Midbrain (tissue), 1 donor: ENCODE data around the gene MB21D2.
"Not testable (repeated sequence)": the region's sequence is repeated elsewhere in the genome, so short reads cannot be mapped to it uniquely, and the experiment has no call there.

Experiments used
- DNase-seq: peaks from one replicate; lab custom pipeline; 2025; lab: John Stamatoyannopoulos, UW

The MB21D2 gene

DNA sequence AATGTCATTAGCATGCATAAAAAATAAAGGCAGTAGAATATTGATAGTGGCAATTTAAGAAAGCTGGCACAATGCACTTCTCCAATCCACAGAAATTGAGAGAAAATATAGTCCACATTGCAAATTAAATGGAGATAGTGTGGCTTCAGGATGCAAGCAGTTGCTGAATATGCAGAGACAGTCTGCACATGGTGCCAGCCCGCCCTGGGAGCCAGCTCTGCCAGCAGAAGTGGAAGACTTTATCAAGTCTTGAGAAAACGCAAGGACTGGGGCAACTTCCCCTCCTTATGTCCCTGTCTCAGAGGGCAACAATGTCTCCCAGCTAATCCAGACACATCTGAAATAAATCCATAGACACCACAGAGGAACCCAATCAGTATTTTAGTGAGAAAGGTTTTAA lies 57.2 kb downstream of the MB21D2 start:
- no peak for DNase-seq

DNA sequence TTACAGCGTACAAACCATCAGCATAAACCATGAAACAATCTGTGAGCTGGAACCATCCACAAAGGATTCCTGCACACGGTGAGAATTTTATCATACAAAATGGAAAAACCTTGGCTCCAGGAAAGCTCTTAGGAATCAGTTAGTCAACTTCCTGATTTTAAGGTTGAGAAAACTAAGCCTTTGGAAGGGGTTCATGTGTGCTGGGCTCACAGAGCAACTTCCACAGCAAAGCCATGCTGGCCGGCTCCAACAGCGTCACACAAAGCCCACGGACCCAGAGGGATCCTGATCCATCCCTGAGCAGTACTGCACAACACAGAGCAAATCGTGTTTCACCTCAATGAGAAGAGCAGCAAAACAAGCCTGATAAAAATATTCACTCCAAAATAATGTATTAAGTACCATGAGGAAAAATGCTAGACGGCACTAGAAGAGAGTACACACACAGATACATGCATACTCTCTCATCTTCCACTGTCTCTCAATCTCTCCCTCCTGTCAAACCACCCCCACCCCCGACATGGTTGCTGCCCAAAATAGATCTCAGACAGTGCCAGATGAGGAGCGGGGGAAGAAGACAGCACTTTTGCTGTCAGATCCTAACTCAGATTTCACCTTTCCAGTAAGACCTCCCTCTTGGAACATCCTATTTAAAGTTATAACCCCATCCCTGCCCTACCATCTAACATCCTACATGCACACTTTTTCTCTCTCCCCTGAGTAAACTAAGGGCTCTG lies 58.6 kb downstream of the MB21D2 start:
- DNase-seq = no peak

DNA sequence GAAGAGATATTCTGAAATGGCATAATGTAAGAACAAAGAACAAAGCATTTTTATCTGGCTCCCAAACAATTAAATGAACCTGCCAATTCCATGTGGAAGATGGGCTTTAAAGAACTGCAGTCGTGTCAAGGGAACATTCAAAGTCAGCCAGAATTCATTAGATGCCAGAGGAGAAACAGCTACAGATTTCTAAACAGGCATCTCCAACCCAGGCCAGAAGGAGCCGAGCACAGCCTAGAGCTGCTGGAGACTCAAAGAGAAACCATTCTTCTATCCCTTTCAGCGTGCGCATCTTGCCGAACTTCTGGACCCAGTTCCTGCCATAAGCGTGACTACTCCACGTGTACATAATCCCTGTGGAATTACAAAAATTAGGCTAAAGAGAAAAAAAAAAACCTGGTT lies 60.4 kb downstream of the MB21D2 start:
- DNase-seq = no peak

DNA sequence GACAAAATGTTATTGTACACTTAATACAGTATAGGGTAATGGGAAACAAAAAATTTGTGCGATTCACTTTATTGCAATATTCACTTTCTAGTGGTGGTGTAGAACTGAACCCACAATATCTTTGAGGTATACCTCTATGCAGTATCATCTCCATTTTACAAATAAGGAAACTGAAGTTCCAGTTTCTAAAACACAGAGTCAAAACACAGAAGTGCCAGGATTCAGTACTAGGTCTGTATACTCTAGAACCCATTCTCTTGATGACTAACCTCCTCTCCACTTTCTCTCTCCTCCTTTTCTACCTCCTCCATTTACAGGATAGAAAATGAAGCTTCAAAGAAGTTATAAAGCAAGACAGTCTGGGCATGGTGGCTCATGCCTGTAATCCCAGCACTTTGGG lies 62.2 kb downstream of the MB21D2 start:
- no peak for DNase-seq

DNA sequence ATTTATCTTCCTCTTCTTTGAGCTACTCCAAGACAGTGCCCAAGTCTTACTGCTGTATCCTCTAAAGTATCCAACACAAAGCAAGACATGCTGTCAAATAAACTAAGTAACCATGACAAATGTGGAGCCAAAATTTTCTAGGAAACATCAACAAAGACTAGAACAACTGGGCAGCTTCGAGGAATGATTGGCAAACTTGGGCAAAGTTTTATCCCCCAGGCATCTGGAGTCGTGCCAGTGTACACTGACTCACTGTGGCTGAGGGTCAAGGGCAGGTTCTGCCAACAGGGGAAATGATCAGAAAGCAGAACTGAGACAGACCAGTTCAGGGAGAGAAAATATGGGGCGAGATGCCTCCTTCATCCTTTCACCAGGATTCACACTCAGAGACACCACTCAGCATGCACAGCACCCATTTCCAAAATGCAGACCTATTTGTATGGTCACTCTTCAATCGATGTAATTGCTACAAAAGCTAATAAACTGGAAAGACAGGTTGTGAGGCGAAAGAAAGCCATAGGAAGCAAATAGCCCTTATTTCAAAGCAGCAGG lies 65.8 kb downstream of the MB21D2 start:
- peak; percentile 29 for DNase-seq

DNA sequence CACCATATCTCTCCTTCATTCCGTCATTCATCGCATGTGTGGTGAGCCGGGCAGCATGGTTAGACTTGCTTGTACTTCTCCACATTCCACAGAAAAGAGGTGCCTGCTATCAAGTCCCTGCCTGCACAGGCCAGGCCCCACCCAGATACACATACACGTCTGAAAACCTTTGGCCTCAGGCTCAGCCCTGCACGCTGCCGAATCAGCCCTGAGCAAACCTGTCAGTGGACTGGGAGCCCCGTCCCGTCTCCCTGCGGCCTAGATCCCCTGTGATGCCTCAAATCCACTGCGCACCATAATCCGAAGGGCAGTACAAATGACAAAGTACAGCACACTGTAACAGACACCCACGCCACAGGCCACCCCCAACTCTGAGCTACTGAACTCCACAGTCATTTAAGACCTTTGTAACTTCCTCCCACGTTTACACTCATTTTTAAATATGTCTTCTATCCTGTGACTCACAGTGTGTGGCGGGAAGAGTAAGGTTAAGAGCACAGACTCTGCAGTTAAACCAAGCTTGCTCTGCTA lies 67.1 kb downstream of the MB21D2 start:
- DNase-seq = no peak

DNA sequence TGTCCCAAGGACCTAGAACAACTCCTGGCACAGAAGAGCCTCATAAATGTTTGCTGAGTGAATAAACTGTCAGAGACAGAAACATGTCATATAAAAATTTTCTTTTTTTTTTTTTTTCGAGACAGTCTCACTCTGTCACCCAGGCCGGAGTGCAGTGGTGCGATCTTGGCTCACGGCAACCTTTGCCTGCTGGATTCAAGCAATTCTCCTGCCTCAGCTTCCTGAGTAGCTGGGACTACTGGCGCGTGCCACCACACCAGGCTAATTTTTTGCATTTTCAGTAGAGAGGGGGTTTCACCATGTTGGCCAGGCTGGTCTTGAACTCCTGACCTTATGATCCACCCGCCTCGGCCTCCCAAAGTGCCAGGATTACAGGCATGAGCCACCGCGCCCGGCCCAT lies 67.8 kb downstream of the MB21D2 start:
- DNase-seq = not testable (repeated sequence)

DNA sequence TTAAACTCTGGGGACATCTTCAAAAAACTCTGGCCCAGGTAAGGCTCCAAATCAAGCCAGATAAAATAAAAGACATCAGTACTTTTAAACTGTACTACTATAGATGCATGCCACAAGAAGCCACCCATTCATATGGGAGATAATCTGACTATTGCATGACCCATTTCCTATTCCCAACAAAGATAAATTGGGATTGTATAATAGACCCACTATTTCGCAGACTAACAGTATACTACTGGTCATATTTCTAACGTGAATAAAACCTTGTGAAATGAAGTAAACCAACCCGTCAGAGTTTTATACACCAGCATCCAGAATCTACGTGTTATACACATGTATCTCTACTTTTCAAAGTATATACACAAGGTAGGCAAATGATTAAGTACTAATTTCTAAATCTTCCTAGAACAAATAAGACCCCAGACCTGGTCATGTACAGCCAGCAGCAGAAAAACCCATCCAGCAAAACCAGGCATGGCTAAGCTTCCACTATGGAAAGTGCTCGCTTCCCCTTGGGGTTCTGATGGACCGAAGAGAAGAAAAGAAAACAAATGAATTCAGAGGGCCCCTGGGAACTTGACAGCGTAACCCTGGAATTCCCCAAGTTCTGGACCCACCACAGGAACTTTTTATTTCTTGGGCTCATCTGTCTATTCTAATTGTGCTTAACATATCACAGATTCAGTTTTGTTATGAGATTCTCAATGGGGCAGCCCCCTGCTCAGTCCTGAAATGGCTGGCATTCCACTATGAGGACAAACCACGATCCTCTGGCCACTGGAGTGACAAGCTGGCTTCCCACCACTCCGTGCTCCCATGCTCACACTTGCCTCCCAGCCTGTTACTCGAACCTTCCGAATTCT lies 69.1 kb downstream of the MB21D2 start:
- no peak for DNase-seq

DNA sequence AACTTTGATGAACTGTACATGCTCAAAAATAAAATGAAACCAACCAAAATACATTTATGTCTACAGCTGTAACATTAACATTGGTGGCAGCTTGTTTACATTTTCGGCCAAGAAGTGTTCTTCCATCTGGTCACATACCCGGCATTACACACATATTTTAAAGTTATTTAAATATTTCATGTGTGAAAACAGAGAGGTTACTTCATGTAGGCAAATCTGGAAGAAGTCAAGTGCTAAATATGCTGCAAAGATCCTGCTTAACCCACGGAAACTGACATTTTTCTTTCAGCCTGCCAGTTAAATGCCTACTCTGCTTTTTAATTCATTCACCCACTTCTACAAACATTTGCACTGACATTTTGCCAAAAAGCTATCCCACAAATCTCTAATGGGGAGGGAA lies 69.7 kb downstream of the MB21D2 start:
- no peak for DNase-seq

DNA sequence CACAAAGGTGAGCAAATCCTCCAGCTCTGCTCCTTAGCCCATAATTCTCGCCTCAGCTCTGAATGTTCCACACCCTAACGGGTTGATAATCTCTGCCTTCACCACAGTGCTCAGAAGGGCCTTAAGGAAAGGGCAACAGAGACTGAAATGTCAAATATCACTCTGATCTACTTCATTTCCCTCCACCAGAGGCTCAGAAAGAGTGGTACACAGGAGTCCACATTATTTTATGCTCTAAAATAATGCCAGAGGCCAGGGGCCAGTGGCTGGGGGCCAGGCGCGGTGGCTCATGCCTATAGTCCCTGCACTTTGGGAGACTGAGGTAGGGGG lies 72.2 kb downstream of the MB21D2 start:
- no peak for DNase-seq

DNA sequence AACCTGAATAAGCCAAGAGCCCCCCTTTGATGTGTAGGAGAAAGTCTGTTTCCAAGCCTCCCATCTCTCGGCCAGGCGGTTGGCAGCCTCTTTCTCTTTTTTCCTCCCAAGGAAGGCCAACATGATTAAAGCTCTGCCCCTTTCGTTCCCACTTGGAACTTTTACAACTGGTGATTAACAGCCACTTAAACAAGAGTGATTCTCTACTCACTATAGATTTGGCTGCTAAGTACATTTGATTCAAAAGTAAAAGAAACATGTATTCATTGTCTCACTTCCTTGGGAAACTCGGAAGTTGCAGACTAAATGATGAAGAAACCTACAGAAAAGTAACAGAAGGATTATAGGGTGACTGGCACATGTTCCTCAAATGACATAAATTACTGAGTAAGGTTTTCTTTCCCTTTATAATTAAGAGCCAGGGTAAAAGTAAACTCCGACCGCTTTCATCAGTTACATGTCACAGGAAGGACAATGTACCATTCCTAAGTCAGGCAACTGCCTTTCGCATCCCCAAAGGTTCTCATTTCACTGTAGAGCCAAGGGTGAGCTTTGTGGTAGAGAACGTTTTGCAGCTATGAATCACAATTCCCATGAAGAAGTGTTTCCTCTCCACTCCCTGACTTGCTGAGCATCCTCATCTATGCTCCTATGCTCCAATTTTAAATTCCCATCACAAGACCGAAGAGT lies 72.7 kb downstream of the MB21D2 start:
- DNase-seq = no peak

DNA sequence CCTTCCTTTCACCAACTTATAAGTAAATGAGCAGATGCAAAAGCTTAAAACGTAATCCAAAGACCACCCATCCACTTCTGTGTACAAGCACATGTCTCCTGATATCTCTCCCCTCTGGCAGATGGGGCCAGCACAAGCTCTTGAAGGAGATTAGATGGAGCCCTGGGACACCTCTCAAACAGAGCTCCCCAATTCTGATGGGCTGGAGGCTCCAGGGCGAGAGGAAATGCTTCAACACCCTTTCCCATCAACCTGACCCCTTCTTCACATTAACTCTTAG lies 73.2 kb downstream of the MB21D2 start:
- DNase-seq = no peak

DNA sequence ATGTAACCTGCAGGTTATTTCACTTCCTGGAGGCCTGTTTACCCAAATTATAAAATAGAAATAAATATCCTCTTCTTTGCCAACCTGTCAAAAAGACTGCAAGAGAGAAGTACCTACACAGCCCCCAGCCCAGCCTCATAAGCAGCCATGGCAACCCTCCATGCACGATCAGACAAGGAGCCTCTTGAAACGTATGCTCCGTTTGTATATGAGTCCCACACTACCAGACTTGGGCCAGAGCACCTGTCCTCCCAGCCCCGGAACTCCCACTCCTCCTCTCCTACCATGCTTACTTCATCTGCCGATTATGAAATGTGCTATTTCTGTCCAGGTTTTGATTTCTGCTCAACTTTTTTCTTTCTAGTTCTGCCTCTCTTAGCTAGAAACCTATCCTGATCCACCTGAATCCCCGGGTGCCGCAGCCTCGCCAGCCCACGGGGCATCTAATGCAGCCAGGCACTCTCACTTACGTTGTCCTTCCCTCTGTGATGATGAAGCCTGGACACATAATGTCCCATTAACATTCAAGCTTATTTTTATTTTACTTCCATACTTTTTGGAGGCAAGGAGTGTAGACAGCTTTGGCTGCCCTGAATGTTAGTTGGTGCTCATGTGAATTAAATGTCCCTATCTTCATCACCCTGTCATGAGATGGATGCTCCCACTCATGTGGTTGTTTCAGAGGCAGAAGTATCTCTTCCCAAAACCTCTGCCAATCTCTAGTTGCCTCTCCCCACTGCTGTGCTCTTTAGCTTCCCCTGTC lies 73.8 kb downstream of the MB21D2 start:
- no peak for DNase-seq

DNA sequence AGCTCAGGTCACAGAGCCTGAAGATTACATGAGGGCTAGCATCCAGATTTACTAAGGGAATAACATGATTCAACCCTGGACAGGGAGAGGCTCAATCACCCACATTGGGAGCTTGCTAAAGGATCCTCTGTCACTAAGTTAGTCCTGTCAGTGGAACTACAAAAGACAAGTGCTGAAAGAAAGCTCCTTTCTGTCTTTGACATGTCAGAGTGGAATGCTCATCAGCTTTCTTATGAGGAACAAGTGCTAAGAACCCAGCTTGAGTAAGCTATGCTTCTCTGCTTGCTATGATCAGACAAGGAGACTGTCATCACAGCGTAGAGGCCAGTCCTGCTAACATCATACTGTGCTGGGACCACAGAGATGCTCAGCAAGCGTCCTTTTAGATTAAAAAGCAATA lies 74.5 kb downstream of the MB21D2 start:
- DNase-seq = no peak

DNA sequence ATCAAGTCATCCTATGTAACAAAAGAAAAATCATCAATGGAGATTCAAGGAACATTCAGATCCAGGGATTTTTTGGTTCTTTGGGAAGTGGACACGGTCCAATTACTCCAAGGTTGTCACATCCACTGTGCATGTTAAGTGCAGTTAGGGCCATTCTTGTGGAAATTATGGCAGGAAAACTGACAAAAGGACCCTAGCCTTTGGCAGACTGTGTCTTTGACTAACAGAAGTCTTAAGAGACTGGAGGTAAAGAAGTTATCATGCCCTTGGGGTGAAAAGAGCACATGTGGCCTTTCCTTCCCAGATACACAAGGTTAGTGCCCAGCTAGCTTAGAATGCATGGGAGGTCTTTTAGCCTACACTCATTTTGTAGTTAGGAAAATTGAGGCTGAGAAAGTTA lies 74.9 kb downstream of the MB21D2 start:
- no peak for DNase-seq

DNA sequence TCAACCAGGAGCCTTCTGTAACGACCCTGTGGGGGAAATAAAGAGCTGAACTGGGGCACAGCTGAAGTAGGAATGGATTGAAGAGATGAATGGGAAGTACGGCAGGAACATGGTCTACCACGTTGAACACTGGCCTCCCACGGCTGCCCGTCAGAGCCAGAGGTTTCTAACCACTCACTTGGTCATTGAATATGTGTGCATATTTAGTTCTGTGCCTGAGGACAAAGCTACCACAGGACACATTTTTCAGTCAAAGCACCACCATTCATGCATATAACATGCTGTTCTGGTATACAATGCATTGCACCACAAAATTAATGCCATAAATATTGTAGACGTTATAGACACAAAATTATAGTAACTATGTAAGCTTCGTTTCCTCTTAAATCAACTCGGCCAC lies 75.5 kb downstream of the MB21D2 start:
- DNase-seq = no peak

DNA sequence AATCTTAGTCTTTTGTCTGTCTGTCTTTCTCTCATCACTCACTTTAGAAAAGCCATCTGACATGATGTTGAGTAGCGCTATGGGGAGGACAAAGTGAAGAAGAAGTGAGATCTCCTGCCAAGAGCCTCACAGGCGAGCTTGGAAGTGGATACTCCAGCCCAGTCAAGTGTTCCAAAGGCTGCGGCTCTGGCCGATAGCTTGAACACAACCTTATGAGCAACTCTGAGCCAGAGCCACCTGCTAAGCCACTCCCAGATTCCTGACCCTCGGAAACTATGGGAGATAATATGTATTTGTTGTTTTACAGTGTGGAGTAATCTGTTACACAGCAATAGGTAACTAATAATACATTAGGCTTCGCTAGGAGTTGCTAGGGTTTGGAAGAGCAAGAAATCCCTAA lies 76.2 kb downstream of the MB21D2 start:
- no peak for DNase-seq

DNA sequence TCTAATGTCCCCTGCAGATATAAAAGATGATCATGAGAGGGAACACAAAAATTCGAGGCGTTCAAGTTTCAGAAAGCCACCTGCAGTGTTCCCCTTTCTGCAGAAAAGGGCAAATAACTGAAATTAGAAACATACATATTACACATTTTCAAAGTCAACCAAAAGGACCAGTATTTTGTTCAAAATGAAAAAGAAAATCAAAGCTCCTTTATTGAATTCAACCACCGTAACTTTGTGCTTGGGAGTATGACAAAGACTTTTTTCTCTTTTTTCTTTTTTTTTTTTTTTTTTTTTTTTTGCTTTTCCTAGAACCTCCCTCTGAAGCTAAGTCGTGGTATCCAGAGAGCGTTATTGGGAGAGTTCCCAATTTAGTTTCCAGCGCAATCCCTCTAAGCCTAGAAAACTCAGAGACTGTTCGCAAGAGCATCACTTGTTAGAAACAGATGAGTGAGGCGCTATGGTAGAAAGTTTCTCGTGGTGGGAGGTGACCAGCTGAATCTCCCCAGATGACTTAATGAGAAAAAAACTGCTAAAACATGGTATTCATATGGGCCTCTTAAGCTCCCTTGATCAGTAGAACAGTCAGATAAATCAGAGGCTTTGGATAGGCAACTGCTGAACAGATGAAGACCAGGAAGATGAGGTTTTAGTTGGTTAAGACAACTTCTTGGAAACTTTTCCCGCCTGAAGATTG lies 77.4 kb downstream of the MB21D2 start:
- DNase-seq = no peak

DNA sequence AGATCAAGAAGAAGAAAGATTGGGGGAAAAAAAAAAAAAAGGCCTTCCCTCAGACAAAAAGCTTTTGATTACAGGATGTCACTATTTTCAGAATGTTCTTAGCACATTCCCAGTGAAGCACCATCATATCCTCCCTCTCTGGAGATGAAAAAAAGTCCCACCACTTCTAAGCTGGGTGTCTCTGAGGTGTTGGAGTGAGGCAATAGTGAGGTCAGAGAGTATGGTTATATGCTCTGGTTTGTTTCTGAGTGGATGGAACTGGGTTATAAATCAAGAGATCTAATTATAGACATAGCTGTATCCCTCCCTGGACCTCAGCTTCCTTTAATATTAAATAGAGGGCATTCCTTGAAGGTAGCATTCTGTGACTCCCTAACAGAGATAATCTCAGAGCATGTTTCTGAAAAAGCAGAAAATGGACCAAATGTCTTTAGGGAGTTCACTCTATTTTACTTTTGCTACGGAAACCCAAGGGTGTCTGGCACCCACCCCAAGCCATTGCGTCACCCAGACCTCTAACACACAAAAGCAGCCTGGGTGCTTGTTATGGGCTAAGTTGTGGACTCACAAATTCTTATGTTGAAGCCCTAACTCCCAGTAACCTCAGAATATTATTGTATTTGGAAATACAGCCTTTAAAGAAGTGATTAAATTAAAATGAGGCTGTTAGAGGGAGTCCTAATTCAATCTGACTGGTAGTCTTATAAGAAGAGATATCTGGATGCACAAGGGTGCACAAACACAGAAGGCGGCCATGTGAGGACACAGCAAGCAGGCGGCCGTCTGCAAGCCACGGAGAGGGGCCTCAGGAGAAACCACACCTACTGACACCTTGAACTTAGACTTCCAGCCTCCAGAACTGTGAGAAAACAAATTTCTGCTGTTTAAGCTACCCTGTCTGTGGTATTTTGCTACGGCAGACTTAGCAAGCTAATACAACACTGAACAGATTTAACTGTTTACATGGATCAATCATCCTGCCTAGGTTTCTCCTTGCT lies 81.5 kb downstream of the MB21D2 start:
- no peak for DNase-seq

DNA sequence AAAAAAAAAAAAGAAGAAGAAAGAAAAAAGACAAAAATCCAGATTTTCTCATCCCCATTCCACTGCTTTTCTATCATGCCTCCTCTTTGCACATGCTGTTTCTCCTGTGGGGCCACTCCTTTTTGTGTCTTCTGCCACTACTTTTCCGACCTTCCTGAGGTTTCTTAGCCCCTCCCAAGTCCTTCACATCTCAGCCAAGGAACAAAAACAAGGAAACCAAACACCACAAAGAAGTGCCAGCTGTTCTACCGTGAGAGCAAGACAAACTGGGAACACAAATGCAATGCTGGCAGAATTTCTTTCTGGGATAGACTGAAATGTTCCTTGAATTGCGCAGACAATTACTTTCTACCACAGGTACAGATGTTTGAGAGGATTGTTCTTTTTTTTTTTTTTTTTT lies 83.2 kb downstream of the MB21D2 start:
- no peak for DNase-seq
